Measurements from ENCODE around the gene CEND1. TPM values are rescaled to one million over a fixed set of nuclear protein-coding genes. Genes with fewer than 3 reads are reported as not detected.

CEND1 gene
- total and polyA plus RNA-seq, 2 donors from 2014 or later, result 0.16 to 3.6 TPM

DNA sequence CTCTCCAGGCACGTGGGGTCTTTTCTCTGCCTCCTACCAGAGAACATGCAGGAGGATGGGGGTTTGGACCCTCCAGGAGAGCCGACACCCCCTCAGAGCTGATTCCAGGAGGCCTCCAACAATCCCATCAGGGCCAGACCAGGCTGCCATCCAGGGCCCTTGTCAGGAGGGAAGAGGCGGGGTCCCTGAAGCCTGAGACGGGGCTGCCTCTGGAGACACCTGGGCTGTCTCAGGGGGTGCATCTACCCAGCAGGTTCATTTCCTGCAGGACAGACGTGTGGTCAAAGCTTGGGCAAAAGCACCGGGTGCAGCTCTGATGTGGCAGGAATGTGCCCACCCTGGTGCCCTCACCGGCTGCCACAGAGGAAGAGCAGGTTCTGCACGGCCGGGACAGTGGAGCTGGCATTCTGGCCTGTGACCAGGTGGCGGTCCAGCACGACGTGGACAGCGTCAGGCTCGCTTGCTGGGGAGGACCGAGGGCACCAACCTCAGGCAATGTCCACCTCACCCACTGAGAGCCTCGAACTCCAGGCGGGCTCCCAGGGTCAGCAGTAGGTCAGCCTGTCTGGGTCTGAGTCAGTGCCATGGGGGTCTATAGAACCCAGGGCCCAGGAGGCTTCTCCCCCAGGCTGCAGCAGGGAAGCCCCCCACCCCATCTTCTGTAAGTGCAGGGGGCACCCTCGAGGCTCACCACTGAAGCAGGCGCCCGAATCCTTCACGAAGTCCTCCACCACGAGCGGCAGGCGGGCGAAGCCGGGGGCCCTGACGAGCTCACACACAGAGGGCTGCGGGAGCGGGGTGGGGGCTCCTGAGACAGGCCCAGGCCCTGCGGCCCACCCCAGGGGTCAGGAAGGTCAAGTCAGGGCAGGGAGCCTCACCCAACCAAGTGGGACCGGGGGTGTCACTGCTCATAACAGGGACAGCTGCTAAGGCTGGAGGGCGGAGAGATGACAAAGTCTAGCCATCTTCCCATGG is 19.0 kb downstream of the CEND1 start:
- TF ChIP-seq, protein P1, sequence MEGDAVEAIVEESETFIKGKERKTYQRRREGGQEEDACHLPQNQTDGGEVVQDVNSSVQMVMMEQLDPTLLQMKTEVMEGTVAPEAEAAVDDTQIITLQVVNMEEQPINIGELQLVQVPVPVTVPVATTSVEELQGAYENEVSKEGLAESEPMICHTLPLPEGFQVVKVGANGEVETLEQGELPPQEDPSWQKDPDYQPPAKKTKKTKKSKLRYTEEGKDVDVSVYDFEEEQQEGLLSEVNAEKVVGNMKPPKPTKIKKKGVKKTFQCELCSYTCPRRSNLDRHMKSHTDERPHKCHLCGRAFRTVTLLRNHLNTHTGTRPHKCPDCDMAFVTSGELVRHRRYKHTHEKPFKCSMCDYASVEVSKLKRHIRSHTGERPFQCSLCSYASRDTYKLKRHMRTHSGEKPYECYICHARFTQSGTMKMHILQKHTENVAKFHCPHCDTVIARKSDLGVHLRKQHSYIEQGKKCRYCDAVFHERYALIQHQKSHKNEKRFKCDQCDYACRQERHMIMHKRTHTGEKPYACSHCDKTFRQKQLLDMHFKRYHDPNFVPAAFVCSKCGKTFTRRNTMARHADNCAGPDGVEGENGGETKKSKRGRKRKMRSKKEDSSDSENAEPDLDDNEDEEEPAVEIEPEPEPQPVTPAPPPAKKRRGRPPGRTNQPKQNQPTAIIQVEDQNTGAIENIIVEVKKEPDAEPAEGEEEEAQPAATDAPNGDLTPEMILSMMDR (IDR thresholded peaks at IDR 0.05; ENCODE audit: borderline replicate concordance, extremely low read depth, insufficient read depth), result no peak
- intact Hi-C loops (cut with DNase I), result no loop called here
- DNase-seq (peak in 1 of 5 donors; percentile 70), FAIRE-seq (no peak)
- Histone ChIP-seq H3K9me3 (ENCODE audit: control insufficient read depth in 2 of 3, insufficient read depth in 1 of 3, low read length in 3 of 3) (no peaks in the 10 kb centered on the region), H3K4me3 (ENCODE audit: low read length in 3 of 3) (no peak overlapping the region), H3K9ac (ENCODE audit: low read length in 3 of 3) (no peak overlapping the region), H3K27ac (ENCODE audit: low read depth in 2 of 2, low read length in 2 of 2) (no peak overlapping the region), H3K36me3 (ENCODE audit: control insufficient read depth in 2 of 3, insufficient read depth in 3 of 3, low read length in 3 of 3) (peaks cover 0 to 13% (median 9%) of the 10 kb centered on the region in 3 donors), H3K4me1 (ENCODE audit: control insufficient read depth in 2 of 3, insufficient read depth in 2 of 3, low read depth in 1 of 3, low read length in 3 of 3) (peaks cover 0 to 3% (median 0%) of the 10 kb centered on the region in 3 donors), H3K27me3 (ENCODE audit: control insufficient read depth, insufficient read depth, low read length) (no peaks in the 10 kb centered on the region)

- DNase-seq, result no peak
- no peak for FAIRE-seq
- intact Hi-C loops (cut with DNase I), result no loop called here
Observed at GRCh38 chr11:769887-770641, 19.8 kb downstream of the CEND1 start.

DNA sequence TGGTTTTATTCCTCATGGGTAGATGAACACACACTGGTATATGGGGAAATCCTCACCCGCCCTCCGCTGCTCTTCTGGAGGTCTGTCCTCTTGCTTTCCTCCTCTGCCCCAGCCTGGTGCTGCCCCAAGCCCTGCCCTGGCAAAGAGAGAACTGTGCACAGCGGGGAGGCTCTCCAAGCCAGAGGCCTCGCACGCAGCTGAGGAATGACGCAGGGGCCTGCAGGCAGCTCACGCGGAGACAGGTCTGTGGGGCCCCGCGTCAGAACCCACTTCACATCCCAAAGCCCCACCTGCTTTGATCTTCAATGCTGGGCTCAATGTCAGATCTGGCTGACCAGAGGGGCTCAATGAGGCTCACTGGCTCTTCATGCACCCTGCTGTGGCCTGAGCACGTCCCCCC is 22.7 kb downstream of the CEND1 start:
- FAIRE-seq, result no peak
- no peak overlapping the region for H3K27ac ChIP-seq (ENCODE audit: low read depth in 2 of 2, low read length in 2 of 2)
- H3K27me3 ChIP-seq (ENCODE audit: control insufficient read depth, insufficient read depth, low read length), result no peaks in the 10 kb centered on the region
- no peaks in the 10 kb centered on the region for H3K9me3 ChIP-seq (ENCODE audit: control insufficient read depth in 2 of 3, insufficient read depth in 1 of 3, low read length in 3 of 3)
- TF ChIP-seq, protein P1 (IDR thresholded peaks at IDR 0.05; ENCODE audit: borderline replicate concordance, extremely low read depth, insufficient read depth), result no peak
- DNase-seq, result no peak
- peaks cover 0 to 25% (median 13%) of the 10 kb centered on the region in 3 donors for H3K36me3 ChIP-seq (ENCODE audit: control insufficient read depth in 2 of 3, insufficient read depth in 3 of 3, low read length in 3 of 3)
- intact Hi-C loops (cut with DNase I), result no loop called here
- peaks cover 0 to 2% (median 0%) of the 10 kb centered on the region in 3 donors for H3K4me1 ChIP-seq (ENCODE audit: control insufficient read depth in 2 of 3, insufficient read depth in 2 of 3, low read depth in 1 of 3, low read length in 3 of 3)
- no peak overlapping the region for H3K4me3 ChIP-seq (ENCODE audit: low read length in 3 of 3)
- no peak overlapping the region for H3K9ac ChIP-seq (ENCODE audit: low read length in 3 of 3)

More at GRCh38 chr11:769887-770641, 19.8 kb downstream of the CEND1 start:
- Histone ChIP-seq H3K27ac (ENCODE audit: low read depth in 2 of 2, low read length in 2 of 2) (no peak overlapping the region), H3K4me1 (ENCODE audit: control insufficient read depth in 2 of 3, insufficient read depth in 2 of 3, low read depth in 1 of 3, low read length in 3 of 3) (no peaks in the 10 kb centered on the region), H3K4me3 (ENCODE audit: low read length in 3 of 3) (no peak overlapping the region), H3K36me3 (ENCODE audit: control insufficient read depth in 2 of 3, insufficient read depth in 3 of 3, low read length in 3 of 3) (peaks cover 0 to 13% (median 9%) of the 10 kb centered on the region in 3 donors), H3K9ac (ENCODE audit: low read length in 3 of 3) (no peak overlapping the region), H3K9me3 (ENCODE audit: control insufficient read depth in 2 of 3, insufficient read depth in 1 of 3, low read length in 3 of 3) (no peaks in the 10 kb centered on the region), H3K27me3 (ENCODE audit: control insufficient read depth, insufficient read depth, low read length) (no peaks in the 10 kb centered on the region)
- TF ChIP-seq, protein P1 (IDR thresholded peaks at IDR 0.05; ENCODE audit: borderline replicate concordance, extremely low read depth, insufficient read depth), result no peak

All from kidney (tissue), 14 donors.